ENCODE measurements around the gene FKBP2. TPM values are rescaled to one million over a fixed set of nuclear protein-coding genes. Genes with fewer than 3 reads are reported as not detected.

FKBP2 gene
- total and polyA plus RNA-seq, 2 of the 13 experiments (the other 11 are each of a cell fraction or from before 2014, with no cell fraction given): 30.1 to 53.3 TPM

DNA sequence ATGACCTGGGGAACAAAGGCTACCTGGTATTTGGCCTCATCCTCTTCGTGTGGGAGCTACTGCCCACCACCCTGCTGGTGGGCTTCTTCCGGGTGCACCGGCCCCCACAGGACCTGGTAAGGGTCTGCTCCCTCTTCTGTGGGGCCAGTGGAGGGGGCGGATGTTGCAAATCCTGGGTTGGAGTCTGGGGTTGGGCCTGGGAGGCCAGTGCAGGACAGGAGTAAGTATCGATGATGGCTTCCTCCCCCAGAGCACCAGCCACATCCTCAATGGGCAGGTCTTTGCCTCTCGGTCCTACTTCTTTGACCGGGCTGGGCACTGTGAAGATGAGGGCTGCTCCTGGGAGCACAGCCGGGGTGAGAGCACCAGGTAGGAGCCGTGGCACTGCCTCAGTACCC lies 47.5 kb downstream of the FKBP2 start:
- POLR2A ChIA-PET: no interaction called here
- WGBS (ENCODE audit: low lambda C conversion rate): 93% methylated on average over 3 of the region's 9 CpGs
- TF ChIP-seq ZNF407 (CRISPR knock-in tag; IDR thresholded peaks at IDR 0.05; ENCODE audit: not compliant biosample characterization) (no peak), NAIF1 (CRISPR knock-in tag; IDR thresholded peaks at IDR 0.05; ENCODE audit: borderline replicate concordance) (0 out of 2 replicates have a peak, but pooled peaks have one; percentile 33), HNRNPLL (IDR thresholded peaks at IDR 0.05; ENCODE audit: low read depth, low read length, poor library complexity, severe bottlenecking) (peak; percentile 4), HNRNPL (IDR thresholded peaks at IDR 0.05; ENCODE audit: low read depth, low read length) (0 out of 2 replicates have a peak, but pooled peaks have one; percentile 2)
- DNase-seq (ENCODE audit: low spot score) (no peak), FAIRE-seq (no peak), ATAC-seq (no peak)
- Histone ChIP-seq H3K4me2 (ENCODE audit: low read depth, low read length) (no peak overlapping the region), H3K4me3 (replicated peaks in 1 of 3; ENCODE audit: insufficient read depth in 1 of 3, low read depth in 2 of 3, low read length in 3 of 3) (no peak overlapping the region), H3K79me2 (ENCODE audit: insufficient read depth, low read length) (no peaks in the 10 kb centered on the region), H3K9ac (ENCODE audit: insufficient read depth, low read depth, low read length) (no peak overlapping the region), H2AFZ (ENCODE audit: low read length) (no peak overlapping the region), H3K27me3 (ENCODE audit: control insufficient read depth in 1 of 2, insufficient read depth in 2 of 2, low read length in 2 of 2) (peaks cover 13 to 32% of the 10 kb centered on the region in 2 experiments), H3K27ac (ENCODE audit: extremely low read length, insufficient read depth, low read length) (no peak overlapping the region), H3K4me1 (ENCODE audit: insufficient read depth, low read length) (peaks cover 28% of the 10 kb centered on the region; the same call in 1 of the 2 replicates), H3K36me3 (replicated peaks in 1 of 2; ENCODE audit: control insufficient read depth in 1 of 2, insufficient read depth in 2 of 2, low read length in 2 of 2) (no peaks in the 10 kb centered on the region), H3K9me3 (ENCODE audit: low read length) (no peaks in the 10 kb centered on the region), H4K20me1 (ENCODE audit: insufficient read depth, low read length) (no peaks in the 10 kb centered on the region)
- CTCF ChIA-PET (ENCODE audit: low intra/inter-chr PET ratio, low total read pairs): no interaction called here
- BruUV-seq (replicated peaks): no TSS peak
- intact Hi-C loops (cut with micrococcal nuclease; ENCODE audit: unreplicated experiment): no loop called here
- in situ Hi-C loops (cut with HindIII; ENCODE audit: extremely low pct_ligation_motif_present, low pct_unique_long_range_greater_than_20kb): no loop called here

Measured in HepG2 (cell line).